Pancreas (tissue), 10 donors: Measurements from ENCODE around the gene ZNF331. TPM values are rescaled to one million over a fixed set of nuclear protein-coding genes. Genes with fewer than 3 reads are reported as not detected.

ENCODE experiments used
- ATAC-seq, 4 donors: fragments of 200-7000 bp; cut with Tn5 transposase; one replicate each; pipeline versions ENCODE4 v1.8.0 to v1.9.1; 2020; ENCODE audit warnings: mild to moderate bottlenecking in 4 of 4, moderate library complexity in 4 of 4
- DNase-seq, 6 donors: peaks; one replicate each; pipeline ENCODE4 v3.0.0-alpha.2; 2020
- FAIRE-seq: peaks from 2 replicates; lab custom pipeline; 2012; peaks lifted over from hg19 to GRCh38; lab: Jason Lieb, UNC
- H3K27ac ChIP-seq, 4 donors: fragments of 200-600 bp; sonication (generic); 1 replicate in 3 of 4; 2 replicates in 1 of 4; pipeline versions ENCODE4 v1.5.0 to v1.8.0; 2020
- H3K27me3 ChIP-seq, 4 donors: fragments of 200-600 bp; one replicate each; pipeline ENCODE4 v1.8.0; 2021
- H3K36me3 ChIP-seq, 3 donors: fragments of 200-600 bp; sonication (generic) in 1 of 3; one replicate each; pipeline versions ENCODE4 v1.5.0 to v1.8.0; 2020 to 2021
- H3K4me1 ChIP-seq, 3 donors: fragments of 200-600 bp; one replicate each; pipeline ENCODE4 v1.8.0; 2021
- H3K4me3 ChIP-seq, 4 donors: fragments of 200-600 bp; sonication (generic) in 2 of 4; one replicate each; pipeline versions ENCODE4 v1.5.0 to v1.8.0; 2020 to 2021
- H3K9me3 ChIP-seq, 4 donors: fragments of 200-600 bp; one replicate each; pipeline ENCODE4 v1.8.0; 2021
- CTCF ChIP-seq, 4 donors: fragments of 200-600 bp; sonication (generic) in 3 of 4; IDR thresholded peaks; one replicate each; pipeline versions ENCODE4 v1.5.0 to v1.8.0; 2021; ENCODE audit warnings: antibody characterized with exemption in 4 of 4
- WGBS, 2 donors: extraction: QIAGEN DNeasy Blood & Tissue Kit; methylation state at CpG; one replicate each; pipeline ENCODE4 v1.1.7; 2013; 5-methylcytosine and 5-hydroxymethylcytosine counted together
- intact Hi-C, 3 donors: fragments of 100-400 bp; cut with DNase I; formaldehyde crosslinking; loops; one replicate each; pipeline versions ENCODE4 v1.11.1 to v1.14.2; 2022
- polyA plus RNA-seq, 2 donors: library from polyadenylated mRNA; stranded (reverse); fragments of 200-250 nt; gene quantifications; one replicate each; pipeline ENCODE4 v1.2.3, GENCODE V29; 2013
- total RNA-seq, 6 donors: library from RNA; stranded (reverse); fragmentation: NEBNext Ultra II Directional in 4 of 6; extraction: Animal tissue kit (Norgen Biotek cat#: 25700) in 4 of 6; gene quantifications; one replicate each; pipeline versions ENCODE4 v1.2.1 to v1.2.4, GENCODE V29; 2021 to 2023
- donor health status: healthy with polysubstance abuse.
- donor health status: DM: no; HTN: no; CAD: no; lungs with moderate emphysema.
- donor health status: DM: no; HTN: no; CAD: no.
- donor health status: control.
- donor health status: control.
- donor health status: Bipolar disorder and iron deficiency.
- donor health status: DM: yes; HTN: yes; CAD: no.
- donor health status: DM: no; HTN: no; CAD: no.
- donor health status: DM: no; HTN: no; CAD: no.
- donor health status: DM: yes; HTN: yes; CAD: no.

The ZNF331 gene
- total and polyA plus RNA-seq, 8 donors = 9.4 to 14.5 (median 11.7) TPM

GRCh38 chr19:53518716-53519115 is 19.2 kb upstream of the ZNF331 start:
- no peak overlapping the region for H3K27ac ChIP-seq
- WGBS, 2 donors = 56 to 67% methylated on average over 1 of the region's 1 CpG

GRCh38 chr19:53519446-53519845 is 18.5 kb upstream of the ZNF331 start:
- Histone ChIP-seq H3K9me3 (no peaks in the 10 kb centered on the region), H3K27me3 (no peaks in the 10 kb centered on the region), H3K27ac (no peak overlapping the region), H3K36me3 (no peaks in the 10 kb centered on the region), H3K4me3 (no peak overlapping the region), H3K4me1 (peaks cover 0 to 5% (median 0%) of the 10 kb centered on the region in 3 donors)
- no peak for FAIRE-seq
- 77 to 83% methylated on average over 7 of the region's 7 CpGs for WGBS, 2 donors
- DNase-seq = peak in 2 of 6 donors; percentile 20 to 25
- no peak for TF ChIP-seq CTCF (IDR thresholded peaks at IDR 0.05)
- ATAC-seq = no peak
- intact Hi-C loops = no loop called here

More at GRCh38 chr19:53518716-53519115, 19.2 kb upstream of the ZNF331 start:
- Histone ChIP-seq H3K4me1 (peaks cover 0 to 5% (median 0%) of the 10 kb centered on the region in 3 donors), H3K4me3 (no peak overlapping the region), H3K9me3 (no peaks in the 10 kb centered on the region), H3K27me3 (no peaks in the 10 kb centered on the region), H3K36me3 (no peaks in the 10 kb centered on the region)
- no peak for TF ChIP-seq CTCF (IDR thresholded peaks at IDR 0.05)
- FAIRE-seq (no peak), ATAC-seq (no peak), DNase-seq (no peak)
- intact Hi-C loops = no loop called here

GRCh38 chr19:53520163-53520546 is 17.8 kb upstream of the ZNF331 start:
- H3K36me3 ChIP-seq = no peaks in the 10 kb centered on the region
- ATAC-seq (no peak), FAIRE-seq (no peak), DNase-seq (no peak)
- 63 to 66% methylated on average over 13 of the region's 13 CpGs for WGBS, 2 donors
- no peaks in the 10 kb centered on the region for H3K27me3 ChIP-seq
- no peaks in the 10 kb centered on the region for H3K9me3 ChIP-seq
- H3K4me3 ChIP-seq = peak overlapping the region; percentile 11 to 52 (median 32)
- H3K4me1 ChIP-seq = peaks cover 0 to 5% (median 0%) of the 10 kb centered on the region in 3 donors
- H3K27ac ChIP-seq = peak overlapping the region; percentile 33 to 85 (median 74)
- TF ChIP-seq CTCF (IDR thresholded peaks at IDR 0.05) = no peak
- intact Hi-C loops = no loop called here

GRCh38 chr19:53520547-53521372 is 17.2 kb upstream of the ZNF331 start:
- intact Hi-C loops = no loop called here
- H3K4me1 ChIP-seq = peaks cover 0 to 5% (median 0%) of the 10 kb centered on the region in 3 donors
- FAIRE-seq (peak; percentile 98), DNase-seq (peak; percentile 89 to 98 (median 95)), ATAC-seq (peak; percentile 95 to 99 (median 96))
- no peak for TF ChIP-seq CTCF (IDR thresholded peaks at IDR 0.05)
- no peaks in the 10 kb centered on the region for H3K36me3 ChIP-seq
- H3K9me3 ChIP-seq = no peaks in the 10 kb centered on the region
- H3K27ac ChIP-seq = peak overlapping the region; percentile 33 to 85 (median 74)
- peak overlapping the region; percentile 11 to 52 (median 32) for H3K4me3 ChIP-seq
- 1 to 2% methylated on average over 46 of the region's 46 CpGs for WGBS, 2 donors
- H3K27me3 ChIP-seq = no peaks in the 10 kb centered on the region
